SK-N-SH (cell line): ENCODE results near the gene CDH3. TPM values are rescaled to one million over a fixed set of nuclear protein-coding genes. Genes with fewer than 3 reads are reported as not detected.

Experiments
- CTCF ChIA-PET: fragments of 300-600, 350-600 bp; formaldehyde crosslinking; extraction: SDS; loops from one replicate; lab custom pipeline; 2021; lab: Yijun Ruan, JAX
- POLR2A ChIA-PET: fragments of 350-600 bp; sonication (Branson Sonifier 250); formaldehyde crosslinking; extraction: SDS; loops from one replicate; lab custom pipeline; 2020; ENCODE audit warnings: antibody characterized with exemption, inconsistent platforms; lab: Yijun Ruan, JAX
- DNase-seq: peaks from one replicate; pipeline ENCODE4 v3.0.0; 2012
- H2AFZ ChIP-seq: fragments of 200-600 bp; sonication (generic); 2 replicates; pipeline ENCODE4 v1.8.1; 2016; ENCODE audit warnings: antibody characterized with exemption, mild to moderate bottlenecking, low read depth
- H3F3A ChIP-seq: fragments of 200-600 bp; sonication (generic); replicated peaks from 2 replicates; pipeline ENCODE3; 2016; ENCODE audit warnings: antibody characterized with exemption, mild to moderate bottlenecking; ENCODE audit not compliant: insufficient read depth
- H3K27ac ChIP-seq, 2 experiments: fragments of 200-500 bp in 1 of 2; fragments of 200-600 bp in 1 of 2; sonication (Bioruptor generic) in 1 of 2; sonication (generic), shearing (Covaris generic) in 1 of 2; 2 replicates each; pipeline versions ENCODE4 v1.5.1 to v1.6.1; 2014 to 2016; ENCODE audit warnings: low read depth in 2 of 2, inconsistent platforms in 1 of 2, low read length in 1 of 2, mild to moderate bottlenecking in 1 of 2, mixed read lengths in 1 of 2
- H3K27me3 ChIP-seq: fragments of 200-600 bp; sonication (generic), shearing (Covaris generic); 2 replicates; pipeline ENCODE4 v1.6.1; 2016; ENCODE audit warnings: mixed run types; ENCODE audit not compliant: insufficient read depth
- H3K36me3 ChIP-seq, 2 experiments: fragments of 200-500 bp in 1 of 2; fragments of 200-600 bp in 1 of 2; sonication (Bioruptor generic) in 1 of 2; sonication (generic) in 1 of 2; replicated peaks in 1 of 2; 2 replicates each; pipeline versions ENCODE3 to v1.5.1; 2014 to 2016; ENCODE audit warnings: low read length in 1 of 2, mild to moderate bottlenecking in 1 of 2; ENCODE audit not compliant: insufficient read depth in 2 of 2, control insufficient read depth in 1 of 2
- H3K4me1 ChIP-seq, 2 experiments: fragments of 200-500 bp in 1 of 2; fragments of 200-600 bp in 1 of 2; sonication (Bioruptor generic) in 1 of 2; sonication (generic), shearing (Covaris generic) in 1 of 2; 2 replicates each; pipeline versions ENCODE4 v1.5.1 to v1.6.1; 2014 to 2016; ENCODE audit warnings: low read depth in 1 of 2, low read length in 1 of 2, mixed run types in 1 of 2; ENCODE audit not compliant: insufficient read depth in 2 of 2, control insufficient read depth in 1 of 2
- H3K4me2 ChIP-seq: fragments of 200-600 bp; sonication (generic), shearing (Covaris generic); 2 replicates; pipeline ENCODE4 v1.6.1; 2017; ENCODE audit warnings: mixed run types
- H3K4me3 ChIP-seq, 2 experiments: fragments of 200-500 bp in 1 of 2; fragments of 200-600 bp in 1 of 2; sonication (Bioruptor generic) in 1 of 2; sonication (generic), shearing (Covaris generic) in 1 of 2; 2 replicates each; pipeline versions ENCODE4 v1.5.1 to v1.8.1; 2014 to 2016; ENCODE audit warnings: low read depth in 2 of 2, inconsistent platforms in 1 of 2, low read length in 1 of 2, mild to moderate bottlenecking in 1 of 2, mixed read lengths in 1 of 2, moderate library complexity in 1 of 2
- H3K79me2 ChIP-seq: fragments of 200-600 bp; sonication (generic); 2 replicates; pipeline ENCODE4 v1.8.1; 2017; ENCODE audit warnings: mild to moderate bottlenecking; ENCODE audit not compliant: insufficient read depth
- H3K9ac ChIP-seq: fragments of 200-600 bp; sonication (generic); 2 replicates; pipeline ENCODE4 v1.6.1; 2017; ENCODE audit warnings: mixed run types
- H3K9me2 ChIP-seq: fragments of 200-600 bp; sonication (generic); 2 replicates; pipeline ENCODE4 v1.6.1; 2017; ENCODE audit warnings: mixed run types
- H3K9me3 ChIP-seq: fragments of 200-600 bp; sonication (generic); 2 replicates; pipeline ENCODE4 v1.6.1; 2017; ENCODE audit warnings: mixed run types, mild to moderate bottlenecking, moderate library complexity
- H4K20me1 ChIP-seq: fragments of 200-600 bp; sonication (generic); 2 replicates; pipeline ENCODE4 v1.6.1; 2017; ENCODE audit warnings: mild to moderate bottlenecking, mixed run types; ENCODE audit not compliant: insufficient read depth
- ELF1 ChIP-seq: IDR thresholded peaks from 2 replicates; pipeline ENCODE4 v1.4.0; 2012
- EP300 ChIP-seq, 2 experiments: IDR thresholded peaks; 2 replicates each; pipeline versions ENCODE4 v1.4.0 to v1.6.1; 2012; ENCODE audit warnings: borderline replicate concordance in 1 of 2, low read depth in 1 of 2, low read length in 1 of 2
- EZH2phosphoT487 ChIP-seq: fragments of 200-600 bp; sonication (generic); IDR thresholded peaks from 2 replicates; pipeline ENCODE4 v1.6.1; 2017; ENCODE audit warnings: low read depth, mixed run types, mild to moderate bottlenecking, antibody characterized with exemption, moderate library complexity, borderline replicate concordance
- FOXJ3 ChIP-seq: sonication (generic); formaldehyde crosslinking; IDR thresholded peaks from 2 replicates; pipeline ENCODE4 v1.5.1; 2020; ENCODE audit warnings: mild to moderate bottlenecking, missing genetic modification reagents
- FOXM1 ChIP-seq: IDR thresholded peaks from 2 replicates; pipeline ENCODE4 v1.4.0; 2012; ENCODE audit warnings: low read depth, mild to moderate bottlenecking
- GABPA ChIP-seq: IDR thresholded peaks from 2 replicates; pipeline ENCODE4 v1.4.0; 2012; ENCODE audit warnings: low read depth, mild to moderate bottlenecking
- GATA2 ChIP-seq: sonication (generic); formaldehyde crosslinking; IDR thresholded peaks from 2 replicates; pipeline ENCODE4 v1.5.0; 2020; ENCODE audit warnings: mild to moderate bottlenecking, missing genetic modification reagents
- MEF2A ChIP-seq: IDR thresholded peaks from 2 replicates; pipeline ENCODE4 v1.4.0; 2012; ENCODE audit warnings: low read depth, borderline replicate concordance
- NRF1 ChIP-seq: IDR thresholded peaks from 2 replicates; pipeline ENCODE4 v1.6.1; 2012; ENCODE audit warnings: low read depth, mild to moderate bottlenecking, low read length
- RFX5 ChIP-seq: IDR thresholded peaks from 2 replicates; pipeline ENCODE4 v1.6.1; 2012; ENCODE audit warnings: mild to moderate bottlenecking, improper control_type of control experiment, low read length
- SIN3A ChIP-seq: IDR thresholded peaks from 2 replicates; pipeline ENCODE4 v1.6.1; 2012; ENCODE audit warnings: low read depth, mild to moderate bottlenecking, low read length, moderate library complexity, borderline replicate concordance
- SMC3 ChIP-seq: IDR thresholded peaks from 2 replicates; pipeline ENCODE4 v1.6.1; 2012; ENCODE audit warnings: low read depth, low read length, improper control_type of control experiment
- TAF1 ChIP-seq: IDR thresholded peaks from 2 replicates; pipeline ENCODE4 v1.6.1; 2012; ENCODE audit warnings: low read depth, mild to moderate bottlenecking, low read length, moderate library complexity, borderline replicate concordance
- TCF12 ChIP-seq: IDR thresholded peaks from 2 replicates; pipeline ENCODE4 v1.4.0; 2012
- TEAD4 ChIP-seq: IDR thresholded peaks from 2 replicates; pipeline ENCODE4 v1.4.0; 2012; ENCODE audit warnings: mild to moderate bottlenecking, borderline replicate concordance; ENCODE audit not compliant: insufficient read depth
- WGBS: methylation state at CpG from one replicate; pipeline ENCODE4 v1.1.6; 2017; ENCODE audit warnings: low lambda C conversion rate; 5-methylcytosine and 5-hydroxymethylcytosine counted together
- polyA plus RNA-seq, 3 experiments: library from polyadenylated mRNA; depleted of rRNA; stranded (reverse); fragments of >200 nt; gene quantifications; 2 replicates each; pipeline ENCODE4 v1.2.3, GENCODE V29; 2012
- TF ChIP-seq, protein P1 (sequence below): fragments of 150-350 bp; IDR thresholded peaks from 2 replicates; pipeline ENCODE4 v1.6.1; 2017; ENCODE audit warnings: antibody characterized with exemption, low read length, low read depth, borderline replicate concordance
- TF ChIP-seq, protein P2 (sequence below): IDR thresholded peaks from 2 replicates; pipeline ENCODE4; 2012
- TF ChIP-seq, protein P3 (sequence below): IDR thresholded peaks from 2 replicates; pipeline ENCODE4 v1.4.0; 2012; ENCODE audit warnings: low read depth

The CDH3 gene
- polyA plus RNA-seq, 1 of the 3 experiments (the other 2 are of a cell fraction): not detected

DNA sequence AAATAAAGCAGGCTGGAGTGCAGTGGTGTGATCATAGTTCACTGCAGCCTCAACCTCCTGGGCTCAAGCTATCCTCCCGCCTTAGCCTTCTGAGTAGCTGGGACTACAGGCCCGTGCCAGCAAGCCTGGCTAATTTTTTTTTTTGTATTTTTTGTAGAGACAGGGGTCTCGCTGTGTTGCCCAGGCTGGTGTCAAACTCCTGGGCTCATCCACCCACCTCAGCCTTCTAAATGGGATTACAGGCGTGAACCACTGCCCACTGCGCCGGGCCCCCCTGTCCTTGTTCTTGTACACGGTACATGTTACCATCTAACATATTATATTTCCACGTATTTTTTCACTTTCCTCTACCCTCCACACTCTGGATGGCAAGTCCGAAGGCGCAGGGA, 3.1 kb upstream of the CDH3 start:
- peaks cover 0 to 10% of the 10 kb centered on the region in 2 experiments; a peak in 1 of 4 replicates for H3K4me1 ChIP-seq
- no peaks in the 10 kb centered on the region for H3K79me2 ChIP-seq
- no peak overlapping the region for H3K4me3 ChIP-seq
- no peak overlapping the region for H3K27ac ChIP-seq
- H3K27me3 ChIP-seq: peaks cover 28% of the 10 kb centered on the region
- H3F3A ChIP-seq: no peaks in the 10 kb centered on the region
- no peak for TF ChIP-seq EZH2phosphoT487
- TF ChIP-seq FOXM1: no peak
- TF ChIP-seq, protein P1, sequence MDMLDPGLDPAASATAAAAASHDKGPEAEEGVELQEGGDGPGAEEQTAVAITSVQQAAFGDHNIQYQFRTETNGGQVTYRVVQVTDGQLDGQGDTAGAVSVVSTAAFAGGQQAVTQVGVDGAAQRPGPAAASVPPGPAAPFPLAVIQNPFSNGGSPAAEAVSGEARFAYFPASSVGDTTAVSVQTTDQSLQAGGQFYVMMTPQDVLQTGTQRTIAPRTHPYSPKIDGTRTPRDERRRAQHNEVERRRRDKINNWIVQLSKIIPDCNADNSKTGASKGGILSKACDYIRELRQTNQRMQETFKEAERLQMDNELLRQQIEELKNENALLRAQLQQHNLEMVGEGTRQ: no peak
- TF ChIP-seq, protein P2, sequence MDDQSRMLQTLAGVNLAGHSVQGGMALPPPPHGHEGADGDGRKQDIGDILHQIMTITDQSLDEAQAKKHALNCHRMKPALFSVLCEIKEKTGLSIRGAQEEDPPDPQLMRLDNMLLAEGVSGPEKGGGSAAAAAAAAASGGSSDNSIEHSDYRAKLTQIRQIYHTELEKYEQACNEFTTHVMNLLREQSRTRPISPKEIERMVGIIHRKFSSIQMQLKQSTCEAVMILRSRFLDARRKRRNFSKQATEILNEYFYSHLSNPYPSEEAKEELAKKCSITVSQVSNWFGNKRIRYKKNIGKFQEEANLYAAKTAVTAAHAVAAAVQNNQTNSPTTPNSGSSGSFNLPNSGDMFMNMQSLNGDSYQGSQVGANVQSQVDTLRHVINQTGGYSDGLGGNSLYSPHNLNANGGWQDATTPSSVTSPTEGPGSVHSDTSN: no peak
- TF ChIP-seq RFX5: no peak
- H2AFZ ChIP-seq: no peak overlapping the region
- H3K9me3 ChIP-seq: no peaks in the 10 kb centered on the region
- CTCF ChIA-PET: no interaction called here
- no peaks in the 10 kb centered on the region for H3K9me2 ChIP-seq
- POLR2A ChIA-PET: no interaction called here
- no peak overlapping the region for H3K4me2 ChIP-seq
- 79% methylated on average over 10 of the region's 10 CpGs for WGBS
- H3K36me3 ChIP-seq: no peaks in the 10 kb centered on the region
- DNase-seq: no peak
- no peaks in the 10 kb centered on the region for H4K20me1 ChIP-seq
- no peak overlapping the region for H3K9ac ChIP-seq

DNA sequence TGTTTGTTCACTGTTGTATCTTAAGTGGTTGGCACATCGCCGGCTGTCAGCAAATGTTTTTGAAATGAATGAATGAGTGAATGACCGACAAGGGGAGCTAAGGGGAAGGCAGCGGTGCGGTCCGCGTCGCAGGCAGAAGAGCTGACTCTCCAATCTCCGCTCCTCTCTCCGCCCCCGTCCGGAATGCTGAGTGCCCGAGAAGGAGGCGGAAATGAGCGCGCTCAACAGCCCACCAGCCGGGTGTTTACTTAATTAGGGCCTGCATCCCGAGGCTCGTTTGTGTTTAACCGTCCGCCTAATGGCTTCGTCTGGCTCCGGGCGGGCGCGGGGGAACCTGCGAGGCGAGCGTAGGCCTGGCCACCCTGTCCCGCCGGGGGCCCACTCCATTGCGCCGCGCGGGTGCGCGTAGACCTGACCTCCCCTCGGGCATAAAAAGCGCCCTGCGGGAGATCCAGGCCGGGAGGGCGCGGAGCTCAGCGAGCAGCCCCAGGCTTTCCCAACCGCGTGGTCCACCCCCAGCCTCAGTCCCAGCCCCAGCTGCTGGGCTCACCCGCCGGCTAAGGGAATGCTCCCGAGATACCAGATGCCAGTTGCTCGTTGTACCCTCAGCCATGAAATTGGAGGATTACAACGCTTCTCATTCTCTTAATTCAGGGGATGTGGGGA, 2.5 kb upstream of the CDH3 start:
- Histone ChIP-seq H3K4me3 (peak overlapping the region in 1 of 2 experiments; percentile 15; a peak in 1 of 4 replicates), H3K9me2 (no peaks in the 10 kb centered on the region), H3K79me2 (no peaks in the 10 kb centered on the region), H3K36me3 (no peaks in the 10 kb centered on the region), H2AFZ (no peak overlapping the region), H3K9ac (no peak overlapping the region), H3K27me3 (peaks cover 33% of the 10 kb centered on the region), H4K20me1 (no peaks in the 10 kb centered on the region), H3K4me2 (no peak overlapping the region), H3F3A (no peaks in the 10 kb centered on the region), H3K27ac (no peak overlapping the region), H3K9me3 (no peaks in the 10 kb centered on the region), H3K4me1 (peaks cover 0 to 10% of the 10 kb centered on the region in 2 experiments; a peak in 1 of 4 replicates)
- TF ChIP-seq FOXJ3: peak; percentile 60; the same call in 1 of the 2 replicates
- TF ChIP-seq NRF1: no peak
- POLR2A ChIA-PET: no interaction called here
- CTCF ChIA-PET: interaction anchor here (0.9 to 1.0 kb wide), 3 partner anchors 16 to 157 kb away, joined by 3 read pairs; no protein-coding TSS in a partner anchor
- WGBS: 44% methylated on average over 21 of the region's 51 CpGs
- peak; percentile 72 for DNase-seq

DNA sequence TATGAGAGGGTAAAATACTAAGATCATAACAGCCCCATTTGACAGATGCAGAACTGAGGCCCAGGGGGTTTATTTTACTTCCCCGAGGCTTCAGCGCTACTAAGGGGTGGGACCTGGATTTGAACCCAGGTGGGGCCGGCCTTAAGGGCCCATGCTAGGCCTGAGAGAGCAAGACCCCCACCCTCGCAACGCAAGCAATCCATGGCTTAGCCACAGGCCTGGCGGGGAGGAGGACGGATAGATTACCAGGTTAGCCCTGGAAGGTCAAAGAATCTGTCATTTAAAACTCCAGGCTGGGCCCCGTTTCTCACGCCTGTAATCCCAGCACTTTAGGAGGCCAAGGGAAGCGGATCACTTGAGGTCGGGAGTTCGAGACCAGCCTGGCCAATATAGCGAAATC, 1.9 kb upstream of the CDH3 start:
- DNase-seq: no peak
- ChIA-PET POLR2A (no interaction called here), CTCF (interaction anchor here (0.9 to 1.0 kb wide), 3 partner anchors 16 to 156 kb away, joined by 3 read pairs; no protein-coding TSS in a partner anchor)
- Histone ChIP-seq H3K9ac (no peak overlapping the region), H4K20me1 (no peaks in the 10 kb centered on the region), H2AFZ (no peak overlapping the region), H3K4me1 (peaks cover 0 to 10% of the 10 kb centered on the region in 2 experiments; a peak in 1 of 4 replicates), H3F3A (no peaks in the 10 kb centered on the region), H3K9me2 (no peaks in the 10 kb centered on the region), H3K4me3 (no peak overlapping the region), H3K27me3 (peaks cover 33% of the 10 kb centered on the region), H3K79me2 (no peaks in the 10 kb centered on the region), H3K27ac (no peak overlapping the region), H3K4me2 (no peak overlapping the region), H3K36me3 (no peaks in the 10 kb centered on the region), H3K9me3 (no peaks in the 10 kb centered on the region)
- 79% methylated on average over 13 of the region's 13 CpGs for WGBS
- no peak for TF ChIP-seq TEAD4
- TF ChIP-seq GATA2 (CRISPR knock-in tag): no peak
- TF ChIP-seq TAF1: no peak
- TF ChIP-seq, protein P2: no peak
- TF ChIP-seq NRF1: no peak
- TF ChIP-seq SIN3A: no peak
- TF ChIP-seq SMC3: no peak
- TF ChIP-seq GABPA: no peak
- TF ChIP-seq MEF2A: no peak
- no peak for TF ChIP-seq ELF1
- TF ChIP-seq, protein P3, sequence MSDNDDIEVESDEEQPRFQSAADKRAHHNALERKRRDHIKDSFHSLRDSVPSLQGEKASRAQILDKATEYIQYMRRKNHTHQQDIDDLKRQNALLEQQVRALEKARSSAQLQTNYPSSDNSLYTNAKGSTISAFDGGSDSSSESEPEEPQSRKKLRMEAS: no peak
- no peak for TF ChIP-seq EP300 (IDR thresholded peaks at IDR 0.05; ENCODE audit: borderline replicate concordance in 1 of 2, low read depth in 1 of 2, low read length in 1 of 2)
- TF ChIP-seq TCF12: no peak
- TF ChIP-seq FOXJ3: no peak
